Hepatocyte (in vitro differentiated cells): ENCODE measurements around the gene TPRA1.

ENCODE experiments used
- CTCF ChIP-seq: fragments of 200-600 bp; sonication (generic); IDR thresholded peaks from 2 replicates; pipeline ENCODE4 v1.5.1; 2016; ENCODE audit warnings: antibody characterized with exemption, mild to moderate bottlenecking; ENCODE audit not compliant: poor library complexity
- EZH2 ChIP-seq: fragments of 200-600 bp; sonication (generic); IDR thresholded peaks from 2 replicates; pipeline ENCODE4 v1.6.1; 2016; ENCODE audit warnings: antibody characterized with exemption, mild to moderate bottlenecking, borderline replicate concordance
- EZH2phosphoT487 ChIP-seq: fragments of 200-600 bp; sonication (generic); IDR thresholded peaks from one replicate; pipeline ENCODE4 v1.6.1; 2018; ENCODE audit warnings: antibody characterized with exemption, mild to moderate bottlenecking, low read depth, moderate library complexity; ENCODE audit not compliant: unreplicated experiment, severe bottlenecking

DNA sequence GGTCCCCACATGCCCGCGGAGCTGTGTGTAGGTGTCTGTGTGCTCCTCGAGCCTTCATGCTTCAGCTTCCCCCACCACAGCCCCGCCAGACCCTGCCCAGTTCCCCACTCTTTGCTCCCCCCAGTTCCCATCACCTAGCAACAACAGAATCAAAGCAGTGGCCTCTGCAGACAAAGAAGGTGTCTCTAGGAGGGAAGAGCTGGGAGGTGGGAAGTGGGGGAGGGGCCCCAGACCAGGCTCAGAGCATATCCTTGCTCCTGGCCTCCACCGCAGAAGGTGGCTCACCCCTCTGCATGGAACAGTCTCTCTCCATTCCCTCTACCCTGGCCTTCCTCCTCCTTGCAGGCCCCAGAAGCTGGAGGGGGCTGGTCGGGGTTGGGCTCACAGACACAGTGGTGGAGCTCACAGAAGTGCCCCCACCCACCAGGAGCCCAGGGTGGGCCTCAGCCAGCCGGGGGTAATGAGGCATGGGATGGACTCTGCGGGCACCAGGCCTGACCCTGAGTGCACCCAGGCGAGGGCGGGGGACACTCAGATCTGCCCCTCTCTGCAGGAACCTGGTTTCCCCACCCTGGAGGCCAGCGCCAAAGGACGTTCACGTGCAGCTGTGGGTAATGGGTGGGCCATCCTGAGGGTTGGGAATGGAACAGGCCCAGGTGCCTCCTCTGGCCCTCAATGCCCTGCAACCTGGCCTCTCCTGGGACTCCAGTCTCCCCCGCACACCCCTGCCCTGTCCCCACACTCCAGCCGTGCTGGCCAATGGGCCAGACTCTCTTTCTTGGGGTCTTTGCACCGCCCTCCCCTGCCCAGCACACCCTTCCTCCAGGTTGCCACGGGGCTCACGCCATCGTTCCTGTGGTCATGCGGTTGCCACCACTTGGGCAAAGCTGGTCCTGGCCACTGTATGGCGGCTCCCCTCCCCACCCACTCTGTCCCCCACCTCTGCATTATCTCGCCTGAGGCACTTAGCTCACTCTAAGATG, 53.4 kb downstream of the TPRA1 start:
- no peak for TF ChIP-seq CTCF
- TF ChIP-seq EZH2: no peak
- no peak for TF ChIP-seq EZH2phosphoT487
